Keratinocyte (primary cell): ENCODE measurements around the gene ARSI.

Experiments used
- EZH2 ChIP-seq: IDR thresholded peaks from one replicate; pipeline ENCODE4 v1.6.1; 2012; ENCODE audit warnings: inconsistent platforms, mild to moderate bottlenecking, low read length, moderate library complexity
- TF ChIP-seq, protein P1 (sequence below), 3 experiments: IDR thresholded peaks in 1 of 3; conservative IDR thresholded peaks in 1 of 3; optimal IDR thresholded peaks in 1 of 3; 2 replicates in 2 of 3; 3 replicates in 1 of 3; pipeline versions ENCODE3 to v1.5.1; 2011; ENCODE audit warnings: low read length in 3 of 3, mild to moderate bottlenecking in 3 of 3, moderate library complexity in 2 of 3, control low read depth in 1 of 3, inconsistent platforms in 1 of 3; ENCODE audit not compliant: insufficient read depth in 2 of 3; ENCODE audit errors: extremely low read depth in 1 of 3

DNA sequence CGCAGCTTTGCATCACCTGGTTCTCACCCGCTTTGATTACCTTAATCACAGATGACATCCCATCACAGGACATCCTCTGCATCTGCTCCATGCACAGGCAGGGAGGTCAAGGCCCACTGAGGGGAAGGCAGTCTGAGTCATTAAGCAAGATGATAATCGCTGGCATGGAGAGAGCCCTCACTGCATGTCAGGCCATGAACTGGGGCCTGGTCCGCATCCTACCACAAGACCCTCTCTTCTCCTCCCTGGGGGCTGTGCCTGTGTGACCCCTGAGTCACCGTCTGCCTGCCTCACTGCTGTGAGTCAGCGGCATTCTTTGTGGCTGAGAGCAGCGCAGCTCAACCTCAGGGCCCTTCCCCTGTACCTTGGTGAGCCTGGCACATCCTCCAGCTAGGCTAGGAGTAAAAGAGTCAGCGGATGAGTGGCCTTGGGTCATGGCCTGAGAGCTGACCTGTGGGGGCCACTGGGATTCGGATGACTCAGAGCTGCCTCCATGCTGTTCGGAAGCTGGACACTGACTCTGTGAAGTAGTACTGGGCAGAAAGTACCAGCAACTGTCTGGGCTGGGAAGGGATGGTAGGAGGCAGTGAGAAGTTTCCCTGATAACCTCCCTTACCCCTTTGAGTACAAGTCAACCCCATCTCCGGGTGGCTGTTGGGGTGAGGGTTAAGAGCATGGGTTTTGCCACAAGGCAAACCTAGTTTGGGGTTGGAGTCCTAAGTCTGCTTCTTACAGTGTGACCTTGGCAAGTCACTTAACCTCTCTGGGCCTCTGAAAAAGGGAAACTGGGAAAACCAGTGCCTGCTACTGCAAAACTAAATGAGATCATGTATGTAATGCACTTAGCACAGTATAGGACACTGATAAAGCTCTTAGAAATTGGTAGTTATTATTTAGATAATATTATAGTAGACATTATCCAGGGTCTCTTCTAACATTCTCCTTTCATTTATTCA is 14.6 kb upstream of the ARSI start:
- TF ChIP-seq, protein P1, sequence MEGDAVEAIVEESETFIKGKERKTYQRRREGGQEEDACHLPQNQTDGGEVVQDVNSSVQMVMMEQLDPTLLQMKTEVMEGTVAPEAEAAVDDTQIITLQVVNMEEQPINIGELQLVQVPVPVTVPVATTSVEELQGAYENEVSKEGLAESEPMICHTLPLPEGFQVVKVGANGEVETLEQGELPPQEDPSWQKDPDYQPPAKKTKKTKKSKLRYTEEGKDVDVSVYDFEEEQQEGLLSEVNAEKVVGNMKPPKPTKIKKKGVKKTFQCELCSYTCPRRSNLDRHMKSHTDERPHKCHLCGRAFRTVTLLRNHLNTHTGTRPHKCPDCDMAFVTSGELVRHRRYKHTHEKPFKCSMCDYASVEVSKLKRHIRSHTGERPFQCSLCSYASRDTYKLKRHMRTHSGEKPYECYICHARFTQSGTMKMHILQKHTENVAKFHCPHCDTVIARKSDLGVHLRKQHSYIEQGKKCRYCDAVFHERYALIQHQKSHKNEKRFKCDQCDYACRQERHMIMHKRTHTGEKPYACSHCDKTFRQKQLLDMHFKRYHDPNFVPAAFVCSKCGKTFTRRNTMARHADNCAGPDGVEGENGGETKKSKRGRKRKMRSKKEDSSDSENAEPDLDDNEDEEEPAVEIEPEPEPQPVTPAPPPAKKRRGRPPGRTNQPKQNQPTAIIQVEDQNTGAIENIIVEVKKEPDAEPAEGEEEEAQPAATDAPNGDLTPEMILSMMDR (optimal IDR thresholded peaks at IDR 0.05 in 1 of 3, IDR thresholded peaks at IDR 0.05 in 1 of 3, conservative IDR thresholded peaks at IDR 0.05 in 1 of 3; ENCODE audit: extremely low read depth in 1 of 3, insufficient read depth in 2 of 3, low read length in 3 of 3) = no peak
- no peak for TF ChIP-seq EZH2
